Sigmoid colon (tissue), 7 donors: ENCODE data around the gene OR52E4. TPM values are rescaled to one million over a fixed set of nuclear protein-coding genes. Genes with fewer than 3 reads are reported as not detected.

Source experiments
- DNase-seq: peaks from one replicate; pipeline ENCODE4 v3.0.0-alpha.2; 2019
- H3K27ac ChIP-seq, 4 donors: fragments of 200-600 bp; sonication (generic); one replicate each; pipeline ENCODE4 v1.5.1; 2016 to 2019; ENCODE audit warnings: mild to moderate bottlenecking in 1 of 4
- H3K27me3 ChIP-seq, 3 donors: fragments of 200-600 bp; sonication (generic); one replicate each; pipeline ENCODE4 v1.5.1; 2019; ENCODE audit warnings: mild to moderate bottlenecking in 1 of 3
- H3K36me3 ChIP-seq, 4 donors: fragments of 200-600 bp; sonication (generic); one replicate each; pipeline ENCODE4 v1.5.1; 2016 to 2019
- H3K4me1 ChIP-seq, 4 donors: fragments of 200-600 bp; sonication (generic); one replicate each; pipeline ENCODE4 v1.5.1; 2017 to 2019
- H3K4me3 ChIP-seq, 4 donors: fragments of 200-600 bp; sonication (generic); one replicate each; pipeline ENCODE4 v1.5.1; 2017 to 2019; ENCODE audit warnings: mild to moderate bottlenecking in 2 of 4, moderate library complexity in 1 of 4
- H3K9me3 ChIP-seq, 4 donors: fragments of 200-600 bp in 3 of 4; sonication (generic) in 3 of 4; one replicate each; pipeline versions ENCODE4 v1.5.1 to v1.6.1; 2013 to 2019
- CTCF ChIP-seq, 4 experiments: fragments of 450-650 bp in 3 of 4; fragments of 200-600 bp in 1 of 4; IDR thresholded peaks; one replicate each; pipeline ENCODE4 v1.5.1; 2016 to 2019; ENCODE audit warnings: antibody characterized with exemption in 4 of 4, mild to moderate bottlenecking in 3 of 4, moderate library complexity in 2 of 4
- EP300 ChIP-seq, 4 donors: sonication (generic); formaldehyde crosslinking; IDR thresholded peaks; one replicate each; pipeline ENCODE4 v1.6.1; 2017; ENCODE audit warnings: antibody characterized with exemption in 4 of 4
- POLR2A ChIP-seq, 2 donors: fragments of 450-650 bp; IDR thresholded peaks; one replicate each; pipeline ENCODE4 v1.6.1; 2016; ENCODE audit warnings: antibody characterized with exemption in 2 of 2, mild to moderate bottlenecking in 2 of 2, moderate library complexity in 2 of 2
- POLR2AphosphoS5 ChIP-seq, 4 donors: sonication (generic); formaldehyde crosslinking; IDR thresholded peaks; one replicate each; pipeline ENCODE4 v1.6.1; 2017; ENCODE audit warnings: antibody characterized with exemption in 4 of 4
- WGBS, 2 donors: extraction: QIAGEN DNeasy Blood & Tissue Kit; methylation state at CpG; one replicate each; pipeline ENCODE4 v1.1.7; 2013; 5-methylcytosine and 5-hydroxymethylcytosine counted together
- intact Hi-C: fragments of 100-400 bp; cut with DNase I; formaldehyde crosslinking; loops from one replicate; pipeline ENCODE4 v1.15.1; 2023
- polyA plus RNA-seq, 3 donors: library from polyadenylated mRNA; stranded (reverse); fragments of 200-250 nt; gene quantifications; one replicate each; pipeline ENCODE4 v1.2.3, GENCODE V29; 2013
- total RNA-seq, 4 donors: library from RNA; depleted of rRNA; stranded (reverse); fragments of >200 nt; gene quantifications; one replicate each; pipeline ENCODE4 v1.1.0, GENCODE V29; 2016
- donor health status: healthy with polysubstance abuse.
- donor health status: Bipolar disorder and iron deficiency.
- donor health status: healthy.

OR52E4 gene
- total and polyA plus RNA-seq, 7 donors: not detected

GRCh38 chr11:5892908-5893307 is 12.5 kb downstream of the OR52E4 start, which contains the start of gene OR52E5:
TSS of gene OR52E5 (plus strand) at chr11:5893208. CDS start at chr11:5900777, 7,569 bp downstream.
- intact Hi-C loops: no loop called here
- no peaks in the 10 kb centered on the region for H3K27me3 ChIP-seq

GRCh38 chr11:5899534-5899933 is 19.1 kb downstream of the OR52E4 start:
- Histone ChIP-seq H3K9me3 (no peaks in the 10 kb centered on the region), H3K4me3 (no peak overlapping the region), H3K4me1 (no peaks in the 10 kb centered on the region), H3K27ac (no peak overlapping the region), H3K27me3 (no peaks in the 10 kb centered on the region), H3K36me3 (no peaks in the 10 kb centered on the region)
- WGBS, 2 donors: 86 to 92% methylated on average over 2 of the region's 2 CpGs
- TF ChIP-seq POLR2AphosphoS5 (IDR thresholded peaks at IDR 0.05) (no peak), POLR2A (IDR thresholded peaks at IDR 0.05) (no peak), CTCF (IDR thresholded peaks at IDR 0.05) (no peak), EP300 (IDR thresholded peaks at IDR 0.05) (no peak)
- no peak for DNase-seq
- intact Hi-C loops: no loop called here

More at GRCh38 chr11:5892908-5893307, 12.5 kb downstream of the OR52E4 start, which contains the start of gene OR52E5:
- H3K36me3 ChIP-seq: no peaks in the 10 kb centered on the region
- no peak within 1 kb of the TSS for H3K4me3 ChIP-seq
- H3K4me1 ChIP-seq: no peaks in the 10 kb centered on the region
- WGBS, 2 donors: 90 to 93% methylated on average over 3 of the region's 3 CpGs
- no peaks in the 10 kb centered on the region for H3K9me3 ChIP-seq
- H3K27ac ChIP-seq: no peak within 1 kb of the TSS
- no peak for DNase-seq
- no peak for TF ChIP-seq EP300 (IDR thresholded peaks at IDR 0.05)
- no peak for TF ChIP-seq POLR2AphosphoS5 (IDR thresholded peaks at IDR 0.05)
- no peak for TF ChIP-seq CTCF (IDR thresholded peaks at IDR 0.05)
- no peak for TF ChIP-seq POLR2A (IDR thresholded peaks at IDR 0.05)

- Histone ChIP-seq H3K36me3 (no peaks in the 10 kb centered on the region), H3K27ac (no peak overlapping the region), H3K9me3 (no peaks in the 10 kb centered on the region), H3K4me1 (no peaks in the 10 kb centered on the region), H3K4me3 (no peak overlapping the region), H3K27me3 (no peaks in the 10 kb centered on the region)
- intact Hi-C loops: no loop called here
- 79 to 83% methylated on average over 2 of the region's 2 CpGs for WGBS, 2 donors
- no peak for DNase-seq
- TF ChIP-seq POLR2A (IDR thresholded peaks at IDR 0.05) (no peak), EP300 (IDR thresholded peaks at IDR 0.05) (no peak), CTCF (IDR thresholded peaks at IDR 0.05) (no peak), POLR2AphosphoS5 (IDR thresholded peaks at IDR 0.05) (no peak)
These were observed 30.1 kb downstream of the OR52E4 start for GRCh38 chr11:5910540-5910939.

- Histone ChIP-seq H3K36me3 (no peaks in the 10 kb centered on the region), H3K27me3 (no peaks in the 10 kb centered on the region), H3K27ac (no peak overlapping the region), H3K9me3 (peaks cover 0 to 3% (median 2%) of the 10 kb centered on the region in 4 donors), H3K4me1 (no peaks in the 10 kb centered on the region), H3K4me3 (no peak overlapping the region)
- WGBS, 2 donors: 71 to 83% methylated on average over 2 of the region's 2 CpGs
- DNase-seq: no peak
- TF ChIP-seq CTCF (IDR thresholded peaks at IDR 0.05) (no peak), POLR2AphosphoS5 (IDR thresholded peaks at IDR 0.05) (no peak), EP300 (IDR thresholded peaks at IDR 0.05) (no peak)
- intact Hi-C loops: no loop called here
These were observed 42.5 kb downstream of the OR52E4 start for GRCh38 chr11:5922749-5923426.

- DNase-seq: no peak
- Histone ChIP-seq H3K27me3 (no peaks in the 10 kb centered on the region), H3K36me3 (no peaks in the 10 kb centered on the region), H3K9me3 (peaks cover 0 to 3% (median 2%) of the 10 kb centered on the region in 4 donors), H3K4me3 (no peak overlapping the region), H3K27ac (no peak overlapping the region), H3K4me1 (no peaks in the 10 kb centered on the region)
- TF ChIP-seq POLR2AphosphoS5 (IDR thresholded peaks at IDR 0.05) (no peak), POLR2A (IDR thresholded peaks at IDR 0.05) (no peak), CTCF (IDR thresholded peaks at IDR 0.05) (no peak), EP300 (IDR thresholded peaks at IDR 0.05) (no peak)
- intact Hi-C loops: no loop called here
These were observed 43.0 kb downstream of the OR52E4 start for GRCh38 chr11:5923427-5923776.
